Activated CD4-positive, CD25-positive, alpha-beta regulatory T cell treated with anti-CD3 and anti-CD28 coated beads, Interleukin-2, amount 50 U/mL, for 72 hours (primary cell): ENCODE data around the gene PALLD.
"Not testable (repeated sequence)": the region's sequence is repeated elsewhere in the genome, so short reads cannot be mapped to it uniquely, and the experiment has no call there.

Source experiments
- DNase-seq: peaks from one replicate; pipeline ENCODE4 v3.0.0; 2021

The PALLD gene

GRCh38 chr4:168682898-168683500 is 186.1 kb downstream of the PALLD start:
- DNase-seq, result no peak

- no peak for DNase-seq
These were observed 186.7 kb downstream of the PALLD start for GRCh38 chr4:168683595-168683994.

- DNase-seq, result no peak
These were observed 188.4 kb downstream of the PALLD start for GRCh38 chr4:168685136-168685809.

- no peak for DNase-seq
These were observed 191.7 kb downstream of the PALLD start for GRCh38 chr4:168688584-168688983.

- no peak for DNase-seq
These were observed 192.9 kb downstream of the PALLD start for GRCh38 chr4:168689791-168690190.

GRCh38 chr4:168690199-168690598 is 193.3 kb downstream of the PALLD start:
- DNase-seq, result no peak

- no peak for DNase-seq
These were observed 194.9 kb downstream of the PALLD start for GRCh38 chr4:168691631-168692369.

GRCh38 chr4:168693750-168694490 is 197.1 kb downstream of the PALLD start:
- DNase-seq, result no peak

GRCh38 chr4:168694667-168695066 is 197.8 kb downstream of the PALLD start:
- no peak for DNase-seq

GRCh38 chr4:168695288-168695687 is 198.4 kb downstream of the PALLD start:
- DNase-seq, result no peak

GRCh38 chr4:168696280-168696679 is 199.4 kb downstream of the PALLD start:
- no peak for DNase-seq

GRCh38 chr4:168696826-168697225 is 200.0 kb downstream of the PALLD start:
- no peak for DNase-seq

- DNase-seq, result no peak
These were observed 202.5 kb downstream of the PALLD start for GRCh38 chr4:168699224-168699878.

- DNase-seq, result no peak
These were observed 204.2 kb downstream of the PALLD start for GRCh38 chr4:168701061-168701460.

- not testable (repeated sequence) for DNase-seq
These were observed 205.8 kb downstream of the PALLD start for GRCh38 chr4:168702581-168703087.

- no peak for DNase-seq
These were observed 208.3 kb downstream of the PALLD start for GRCh38 chr4:168705121-168705520.

GRCh38 chr4:168707205-168707604 is 210.4 kb downstream of the PALLD start:
- no peak for DNase-seq

GRCh38 chr4:168708108-168708507 is 211.3 kb downstream of the PALLD start:
- no peak for DNase-seq

GRCh38 chr4:168710353-168710946 is 213.6 kb downstream of the PALLD start:
- DNase-seq, result no peak

- DNase-seq, result no peak
These were observed 214.6 kb downstream of the PALLD start for GRCh38 chr4:168711197-168712140.

- DNase-seq, result no peak
These were observed 215.6 kb downstream of the PALLD start for GRCh38 chr4:168712316-168712890.
